ENCODE measurements around the gene VPS37B. TPM values are rescaled to one million over a fixed set of nuclear protein-coding genes. Genes with fewer than 3 reads are reported as not detected.

VPS37B gene
- total RNA-seq, 2 donors from 2014 or later, result 64.8 to 73.5 TPM

DNA sequence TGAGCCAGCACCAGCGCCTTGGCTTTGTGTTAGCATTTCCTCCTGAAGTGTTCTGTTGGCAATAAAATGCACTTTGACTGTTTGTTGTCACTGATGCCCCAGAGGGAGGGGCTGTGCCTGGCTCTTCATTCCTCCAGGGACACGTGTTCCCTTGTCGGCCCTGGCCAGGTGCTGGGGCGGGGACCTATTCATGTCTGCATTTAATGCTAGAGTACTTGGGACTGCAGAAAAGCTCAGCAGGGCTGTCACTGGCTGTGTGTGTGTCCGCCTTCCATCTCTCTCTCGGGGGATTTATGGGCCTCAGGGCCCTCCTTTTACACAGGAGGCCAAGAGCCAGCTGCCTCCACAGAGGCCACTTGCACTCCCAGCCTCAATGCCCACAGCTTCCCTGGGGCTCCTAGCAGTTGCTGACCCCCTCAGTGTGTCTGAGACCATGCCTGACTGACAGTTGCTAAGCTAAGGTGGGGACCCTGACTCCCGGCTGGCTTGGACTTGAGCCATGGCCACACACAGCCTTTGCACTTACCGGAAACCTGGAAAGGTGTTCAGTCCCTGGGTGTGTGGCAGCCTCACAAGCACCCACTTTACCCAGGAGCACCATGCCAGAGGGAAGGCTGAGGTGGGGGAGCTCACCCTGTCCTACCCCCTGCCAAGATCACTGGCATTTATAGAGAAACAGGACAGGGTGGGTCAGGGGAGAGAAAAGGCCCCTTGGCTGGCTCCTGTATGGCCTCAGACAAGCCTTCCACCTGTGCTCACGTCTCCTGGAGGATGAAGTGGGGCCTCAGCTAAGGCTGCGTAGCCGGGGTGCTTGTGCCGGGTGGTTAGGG, 32.8 kb downstream of the VPS37B start:
- H3K4me1 ChIP-seq, result peaks cover 15% of the 10 kb centered on the region
- TF ChIP-seq, protein P1, sequence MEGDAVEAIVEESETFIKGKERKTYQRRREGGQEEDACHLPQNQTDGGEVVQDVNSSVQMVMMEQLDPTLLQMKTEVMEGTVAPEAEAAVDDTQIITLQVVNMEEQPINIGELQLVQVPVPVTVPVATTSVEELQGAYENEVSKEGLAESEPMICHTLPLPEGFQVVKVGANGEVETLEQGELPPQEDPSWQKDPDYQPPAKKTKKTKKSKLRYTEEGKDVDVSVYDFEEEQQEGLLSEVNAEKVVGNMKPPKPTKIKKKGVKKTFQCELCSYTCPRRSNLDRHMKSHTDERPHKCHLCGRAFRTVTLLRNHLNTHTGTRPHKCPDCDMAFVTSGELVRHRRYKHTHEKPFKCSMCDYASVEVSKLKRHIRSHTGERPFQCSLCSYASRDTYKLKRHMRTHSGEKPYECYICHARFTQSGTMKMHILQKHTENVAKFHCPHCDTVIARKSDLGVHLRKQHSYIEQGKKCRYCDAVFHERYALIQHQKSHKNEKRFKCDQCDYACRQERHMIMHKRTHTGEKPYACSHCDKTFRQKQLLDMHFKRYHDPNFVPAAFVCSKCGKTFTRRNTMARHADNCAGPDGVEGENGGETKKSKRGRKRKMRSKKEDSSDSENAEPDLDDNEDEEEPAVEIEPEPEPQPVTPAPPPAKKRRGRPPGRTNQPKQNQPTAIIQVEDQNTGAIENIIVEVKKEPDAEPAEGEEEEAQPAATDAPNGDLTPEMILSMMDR (IDR thresholded peaks at IDR 0.05), result no peak
- H3K36me3 ChIP-seq, result peaks cover 7% of the 10 kb centered on the region

GRCh38 chr12:122862110-122862634, 33.8 kb downstream of the VPS37B start:
- intact Hi-C loops (cut with DNase I), result loop anchor here (10.0 kb wide), 1 partner anchor 373 kb away; the partner anchor contains the start of genes MPHOSPH9 and MTRFR
- no peaks in the 10 kb centered on the region for H3K9me3 ChIP-seq
- no peaks in the 10 kb centered on the region for H3K27me3 ChIP-seq
- peak overlapping the region in 1 of 2 donors; percentile 72 for H3K9ac ChIP-seq (ENCODE audit: low read depth in 2 of 2, low read length in 2 of 2)
- TF ChIP-seq, protein P1 (IDR thresholded peaks at IDR 0.05), result no peak
- peaks cover 10% of the 10 kb centered on the region for H3K4me1 ChIP-seq
- H3K36me3 ChIP-seq, result peaks cover 7% of the 10 kb centered on the region
- no peak overlapping the region for H3K4me3 ChIP-seq
- DNase-seq, result no peak
- H3K27ac ChIP-seq, result peak overlapping the region; percentile 68

More for the DNA sequence above, 32.8 kb downstream of the VPS37B start:
- no peak overlapping the region for H3K4me3 ChIP-seq
- peak overlapping the region in 1 of 2 donors; percentile 72 for H3K9ac ChIP-seq (ENCODE audit: low read depth in 2 of 2, low read length in 2 of 2)
- no peaks in the 10 kb centered on the region for H3K27me3 ChIP-seq
- intact Hi-C loops (cut with DNase I), result loop anchor here (10.0 kb wide), 1 partner anchor 372 kb away; the partner anchor contains the start of genes MPHOSPH9 and MTRFR
- peak; percentile 91 for DNase-seq
- H3K27ac ChIP-seq, result peak overlapping the region; percentile 68
- H3K9me3 ChIP-seq, result no peaks in the 10 kb centered on the region

GRCh38 chr12:122861587-122861970, 34.3 kb downstream of the VPS37B start:
- intact Hi-C loops (cut with DNase I), result loop anchor here (2.0 to 10.0 kb wide), 2 partner anchors 89 to 373 kb away; partner anchors contain the start of genes MPHOSPH9 and MTRFR
- Histone ChIP-seq H3K27ac (peak overlapping the region; percentile 68), H3K4me3 (no peak overlapping the region), H3K36me3 (peaks cover 3% of the 10 kb centered on the region), H3K4me1 (peaks cover 10% of the 10 kb centered on the region), H3K9ac (ENCODE audit: low read depth in 2 of 2, low read length in 2 of 2) (peak overlapping the region in 1 of 2 donors; percentile 72), H3K27me3 (no peaks in the 10 kb centered on the region), H3K9me3 (no peaks in the 10 kb centered on the region)
- no peak for DNase-seq
- TF ChIP-seq, protein P1 (IDR thresholded peaks at IDR 0.05), result no peak

GRCh38 chr12:122860854-122861586, 34.9 kb downstream of the VPS37B start:
- Histone ChIP-seq H3K36me3 (no peaks in the 10 kb centered on the region), H3K9me3 (no peaks in the 10 kb centered on the region), H3K4me3 (no peak overlapping the region), H3K4me1 (peaks cover 10% of the 10 kb centered on the region), H3K9ac (ENCODE audit: low read depth in 2 of 2, low read length in 2 of 2) (peak overlapping the region in 1 of 2 donors; percentile 72), H3K27ac (no peak overlapping the region), H3K27me3 (no peaks in the 10 kb centered on the region)
- TF ChIP-seq, protein P1 (IDR thresholded peaks at IDR 0.05), result no peak
- no peak for DNase-seq
- intact Hi-C loops (cut with DNase I), result loop anchor here (2.0 to 10.0 kb wide), 2 partner anchors 90 to 374 kb away; partner anchors contain the start of genes MPHOSPH9 and MTRFR

Measured in colonic mucosa (tissue), 4 donors.